Measurements from ENCODE around the gene MFSD12.

The MFSD12 gene

GRCh38 chr19:3506384-3507340 is 50.7 kb downstream of the MFSD12 start:
- peak; percentile 33 to 63 for DNase-seq

DNA sequence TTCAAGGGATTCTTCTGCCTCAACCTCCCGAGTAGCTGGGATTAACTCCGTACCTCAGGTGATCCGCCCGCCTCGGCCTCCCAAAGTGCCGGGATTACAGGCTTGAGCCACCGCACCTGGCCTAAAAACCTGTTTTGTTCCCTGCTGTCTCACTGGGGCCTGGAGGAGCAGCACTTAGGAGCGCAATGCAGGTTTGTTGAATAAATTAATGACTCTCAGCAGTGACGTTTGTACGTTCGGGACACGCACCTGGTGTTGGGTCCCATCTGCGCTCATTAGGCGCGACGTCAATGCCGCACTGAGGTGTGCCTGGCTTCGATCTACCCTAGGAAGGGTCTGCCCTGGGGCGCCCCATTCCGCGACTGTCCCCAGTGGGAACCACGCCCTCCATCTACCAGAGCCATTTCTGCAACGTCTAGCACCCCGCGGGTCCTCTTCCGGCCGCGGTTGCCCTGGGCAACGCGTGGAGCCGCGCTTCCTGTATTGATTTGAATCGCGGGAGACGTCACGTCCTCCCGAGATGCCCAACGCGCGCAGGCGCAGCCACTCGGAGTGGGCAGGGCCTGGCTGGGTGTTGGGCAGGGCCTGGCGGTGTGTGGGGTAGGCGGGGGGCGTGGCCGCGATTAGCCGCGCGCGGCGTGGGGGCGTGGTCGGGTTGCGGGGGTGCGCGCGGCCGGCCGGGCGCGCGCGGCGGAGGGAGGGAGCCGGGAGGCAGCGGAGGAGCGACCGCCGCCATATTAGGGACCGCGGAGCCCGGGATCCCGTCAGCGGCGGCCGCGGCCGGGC is 51.6 kb downstream of the MFSD12 start, which contains the start of gene FZR1:
TSS of gene FZR1 (plus strand) at position 714 of the 786 bp plus-strand sequence. CDS start 16,679 bp downstream, outside the sequence.
- DNase-seq = peak; percentile 100

GRCh38 chr19:3504735-3505134 is 52.7 kb downstream of the MFSD12 start:
- DNase-seq = no peak

GRCh38 chr19:3503036-3503572 is 54.3 kb downstream of the MFSD12 start:
- DNase-seq = no peak

GRCh38 chr19:3501780-3502179 is 55.6 kb downstream of the MFSD12 start:
- DNase-seq = no peak

GRCh38 chr19:3500429-3501101 is 56.8 kb downstream of the MFSD12 start, which contains the start of gene DOHH:
DOHH (minus strand) TSS chr19:3500674; CDS start chr19:3496814, 3,860 bp downstream.
- peak; percentile 96 to 97 for DNase-seq

- no peak for DNase-seq
These were observed 57.5 kb downstream of the MFSD12 start for GRCh38 chr19:3499738-3500428.

- no peak for DNase-seq
These were observed 59.4 kb downstream of the MFSD12 start for GRCh38 chr19:3497757-3498520.

DNA sequence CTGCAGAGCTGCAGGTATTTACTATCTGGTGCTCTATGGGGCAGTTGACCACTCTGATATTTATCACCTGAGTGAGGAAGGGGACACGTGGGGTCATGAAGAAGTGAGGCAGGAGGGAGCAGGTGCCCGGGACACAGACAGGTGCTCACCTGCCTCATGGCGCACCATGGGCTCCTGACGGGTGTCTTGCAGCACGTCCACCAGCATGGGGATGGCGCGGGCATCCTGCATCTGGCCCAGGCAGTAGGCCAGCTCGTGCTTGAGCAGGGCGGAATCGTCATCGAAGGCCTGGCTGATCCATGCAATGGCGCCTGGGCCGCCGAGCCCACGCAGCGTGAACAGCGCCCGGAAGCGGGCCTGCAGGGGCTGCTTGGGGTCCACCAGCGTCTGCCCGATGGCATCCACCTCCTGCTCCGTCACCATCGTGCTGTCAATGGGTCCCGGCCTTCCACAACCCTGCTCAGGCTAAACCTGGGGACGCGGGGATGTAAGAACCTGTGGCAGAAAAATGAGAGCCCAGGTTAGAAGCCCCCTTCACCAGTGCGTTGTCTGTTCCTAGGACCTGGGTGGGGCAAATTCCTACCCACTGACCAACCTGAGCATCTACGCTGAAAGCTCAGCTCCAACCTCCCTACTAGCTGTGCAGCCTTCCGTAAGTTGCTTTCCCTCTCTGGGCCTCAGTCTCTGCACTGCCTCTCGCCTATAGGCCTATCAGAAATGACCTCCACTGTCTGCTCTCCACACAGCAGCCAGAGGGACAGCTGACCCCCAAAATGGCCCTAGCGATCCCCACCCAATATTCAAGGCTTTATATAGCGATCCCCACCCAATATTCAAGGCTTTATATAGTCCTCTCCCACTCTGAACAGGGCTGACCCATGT is 60.8 kb downstream of the MFSD12 start:
- no peak for DNase-seq

DNA sequence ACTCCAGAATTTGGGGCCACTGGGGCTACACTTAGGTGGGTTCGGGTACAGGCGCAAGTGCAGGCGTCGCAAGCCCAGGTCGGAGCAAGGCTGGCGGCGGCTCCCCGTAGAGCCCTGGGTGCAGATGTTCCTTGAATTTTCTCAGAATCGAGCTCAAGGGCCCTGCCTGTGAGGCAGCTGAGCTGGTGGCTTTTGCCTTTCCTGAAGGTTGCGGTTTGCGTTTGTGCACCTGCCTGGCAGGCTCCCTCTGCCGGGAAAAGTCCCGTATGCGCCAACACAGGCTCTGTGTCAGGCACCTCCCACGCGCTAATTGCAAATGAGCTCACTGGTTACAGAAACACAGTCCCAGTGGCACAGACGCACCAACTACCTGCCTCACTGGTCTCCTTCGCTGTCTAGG is 62.8 kb downstream of the MFSD12 start:
- DNase-seq = peak; percentile 54 to 70
